ENCODE data around the gene COL15A1.

Gene COL15A1

DNA sequence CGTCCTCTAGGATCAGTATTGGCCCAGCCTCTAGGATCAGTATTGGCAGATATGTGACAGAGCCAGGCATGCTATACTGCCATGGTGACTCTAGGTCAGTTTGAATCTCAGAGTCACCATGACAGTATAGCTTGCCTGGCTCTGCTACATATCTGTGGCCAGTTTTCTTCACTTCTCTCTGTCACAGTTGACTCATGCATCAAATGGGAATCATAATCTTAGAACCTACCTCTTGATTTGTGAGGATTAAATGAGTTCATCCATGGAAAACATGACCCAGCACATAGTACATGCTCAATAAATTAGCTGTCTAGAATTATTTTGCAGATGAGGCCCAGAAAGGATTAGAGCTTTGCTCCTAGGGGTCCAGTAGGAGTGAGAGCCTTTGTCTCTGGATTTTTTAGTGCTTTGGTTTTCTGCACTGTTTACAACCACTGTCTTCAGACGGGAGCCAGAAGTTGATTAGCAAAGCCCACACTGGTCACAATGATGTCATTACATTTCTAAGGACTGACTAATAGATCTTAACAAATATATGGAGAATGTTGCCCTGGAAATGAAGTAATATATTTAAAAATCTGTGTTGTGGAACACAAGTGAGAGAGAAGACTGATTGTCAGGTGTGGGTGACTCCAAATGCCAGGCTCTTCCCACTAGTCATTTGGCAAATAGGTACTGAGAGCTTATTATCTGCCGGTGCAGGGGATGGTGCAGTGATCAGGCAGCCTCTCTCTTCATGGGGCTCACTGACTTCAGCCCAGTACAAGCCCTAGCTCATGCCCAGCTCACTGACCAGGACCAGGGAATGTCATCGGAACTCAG, 76.0 kb downstream of the COL15A1 start:
- no peak for DNase-seq

DNA sequence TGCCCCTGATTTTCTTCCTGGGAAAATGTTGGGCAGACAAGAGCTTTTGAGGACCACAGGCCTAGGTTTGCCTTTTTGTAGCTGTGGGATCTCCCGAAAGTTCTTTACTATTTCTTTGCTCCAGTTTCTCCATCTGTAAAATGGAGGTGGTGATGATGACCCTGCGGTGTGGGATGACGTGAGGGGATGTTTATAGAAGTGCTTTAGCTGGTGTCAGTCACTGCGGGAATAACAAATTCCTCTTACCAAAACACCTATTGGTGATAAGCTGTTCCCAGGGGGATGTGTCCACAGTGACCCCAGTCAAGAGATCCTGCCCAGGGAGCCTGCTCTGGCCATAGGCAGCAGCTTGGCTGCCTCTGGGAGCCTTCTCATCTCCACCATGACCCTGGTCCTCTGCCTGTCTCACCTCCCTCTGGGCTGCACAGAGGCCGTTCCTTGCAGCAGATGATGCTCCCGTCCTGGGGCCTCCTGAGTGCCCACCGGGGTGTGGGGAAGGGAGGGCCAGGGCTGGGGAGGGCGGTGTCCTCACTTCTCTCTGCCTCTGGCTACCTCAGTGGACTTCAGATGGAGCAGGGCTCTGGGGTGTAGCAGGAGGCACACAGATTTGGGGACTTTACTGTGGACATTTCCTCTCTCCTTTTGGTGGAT, 77.2 kb downstream of the COL15A1 start:
- DNase-seq = no peak

DNA sequence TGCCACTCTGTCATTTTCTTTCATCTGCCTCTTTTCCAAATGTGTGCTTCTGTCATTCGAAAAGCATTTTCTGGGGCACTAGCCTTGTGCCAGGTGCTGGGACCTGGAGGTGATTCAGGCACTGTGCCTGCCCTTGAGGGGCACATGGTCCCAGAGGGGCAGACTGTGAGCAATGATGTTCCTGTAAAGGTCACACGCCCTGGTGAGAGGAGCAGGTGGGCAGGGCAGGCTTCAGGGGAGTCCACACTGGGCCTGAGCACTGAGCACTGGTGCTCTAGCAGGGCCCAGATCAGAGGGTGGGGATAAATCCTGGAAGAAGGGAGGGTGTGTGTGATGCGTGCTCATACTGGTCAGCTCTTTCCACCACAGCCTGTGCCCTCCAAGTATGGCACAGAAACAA, 77.8 kb downstream of the COL15A1 start:
- DNase-seq = no peak

DNA sequence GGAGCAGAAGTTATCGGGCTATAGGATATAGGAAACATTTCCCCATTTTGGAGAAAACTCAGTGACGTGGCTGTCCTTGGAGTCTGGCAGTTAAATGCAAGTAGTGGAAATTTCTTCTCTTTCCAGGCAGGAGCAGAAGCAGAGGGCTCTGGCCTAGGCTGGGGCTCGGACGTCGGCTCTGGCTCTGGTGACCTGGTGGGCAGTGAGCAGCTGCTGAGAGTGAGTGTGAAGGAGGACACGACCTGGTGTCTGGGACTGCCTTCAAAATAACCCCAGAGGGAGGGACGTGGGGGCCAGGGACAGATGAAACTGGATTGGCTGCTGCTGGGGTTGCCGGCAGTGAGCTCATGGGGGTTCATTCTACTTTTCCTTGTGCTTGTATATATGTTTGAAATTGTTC, 79.5 kb downstream of the COL15A1 start:
- no peak for DNase-seq

DNA sequence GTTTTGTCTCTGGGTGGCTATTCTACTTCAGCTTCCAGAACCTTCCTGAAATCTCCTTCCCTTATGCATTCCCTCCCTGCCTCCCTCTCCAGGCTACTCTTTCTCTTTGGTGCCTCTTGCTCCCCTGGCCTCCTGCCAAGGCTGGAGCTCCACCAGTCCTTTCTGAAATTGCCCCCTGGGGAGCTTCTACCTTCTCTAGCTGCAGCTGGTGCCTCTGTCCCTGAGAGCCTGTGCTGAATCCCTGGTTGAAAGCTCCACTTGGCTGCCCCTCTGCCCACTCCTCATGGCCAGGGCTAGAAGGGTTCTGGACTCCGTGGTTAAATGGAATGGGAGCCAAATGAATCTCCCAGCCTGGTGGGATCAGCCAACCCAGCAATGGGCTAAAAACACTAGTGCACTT, 80.1 kb downstream of the COL15A1 start:
- DNase-seq = peak; percentile 35 to 57

DNA sequence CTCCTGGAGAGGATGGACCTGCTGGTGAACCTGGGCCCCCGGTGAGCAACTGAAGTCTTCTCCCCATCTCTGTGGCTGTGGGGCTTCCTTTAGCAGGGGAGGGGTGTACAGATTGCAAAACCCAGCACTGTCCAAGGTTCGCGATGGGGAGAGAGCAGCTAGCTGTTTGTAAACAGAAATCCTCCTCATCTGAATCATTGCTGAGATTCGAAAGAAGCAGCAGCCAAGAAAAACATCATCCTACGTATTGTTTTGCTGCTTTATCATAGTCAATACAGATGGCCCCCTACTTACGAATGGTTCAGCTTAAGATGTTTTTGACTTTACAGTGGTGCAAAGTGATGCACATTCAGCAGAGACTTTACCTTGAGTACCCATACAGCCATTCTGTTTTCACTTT, 81.3 kb downstream of the COL15A1 start:
- no peak for DNase-seq

DNA sequence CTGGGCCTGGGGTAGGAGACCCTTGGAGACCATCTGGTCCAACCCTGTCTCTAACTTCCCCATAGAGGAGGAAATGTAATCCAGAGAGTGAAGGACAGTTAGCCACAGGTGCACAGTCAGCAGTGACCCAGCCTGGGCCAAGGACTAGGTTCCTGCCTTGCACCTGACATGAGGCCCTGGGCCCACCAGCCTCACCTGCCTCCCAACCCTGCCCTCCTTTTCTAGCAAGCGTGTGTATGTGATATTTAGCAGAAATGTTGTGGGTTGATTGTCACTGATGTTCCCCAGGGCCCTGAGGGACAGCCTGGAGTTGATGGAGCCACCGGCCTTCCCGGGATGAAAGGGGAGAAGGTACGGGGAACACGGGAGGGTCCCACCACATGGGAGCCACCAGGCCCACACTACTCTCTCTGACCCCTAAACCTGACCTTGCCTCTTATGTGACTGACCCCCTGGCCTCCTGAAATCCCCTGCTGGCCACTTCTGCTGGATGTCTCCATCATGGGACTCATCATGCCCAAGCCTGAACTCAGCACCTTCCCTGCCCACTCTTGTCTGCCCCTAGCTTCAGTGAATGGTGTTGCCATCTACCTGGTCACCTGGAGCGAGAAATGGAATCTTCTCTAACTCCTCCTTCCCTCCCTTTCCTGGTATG, 82.0 kb downstream of the COL15A1 start:
- DNase-seq = no peak

DNA sequence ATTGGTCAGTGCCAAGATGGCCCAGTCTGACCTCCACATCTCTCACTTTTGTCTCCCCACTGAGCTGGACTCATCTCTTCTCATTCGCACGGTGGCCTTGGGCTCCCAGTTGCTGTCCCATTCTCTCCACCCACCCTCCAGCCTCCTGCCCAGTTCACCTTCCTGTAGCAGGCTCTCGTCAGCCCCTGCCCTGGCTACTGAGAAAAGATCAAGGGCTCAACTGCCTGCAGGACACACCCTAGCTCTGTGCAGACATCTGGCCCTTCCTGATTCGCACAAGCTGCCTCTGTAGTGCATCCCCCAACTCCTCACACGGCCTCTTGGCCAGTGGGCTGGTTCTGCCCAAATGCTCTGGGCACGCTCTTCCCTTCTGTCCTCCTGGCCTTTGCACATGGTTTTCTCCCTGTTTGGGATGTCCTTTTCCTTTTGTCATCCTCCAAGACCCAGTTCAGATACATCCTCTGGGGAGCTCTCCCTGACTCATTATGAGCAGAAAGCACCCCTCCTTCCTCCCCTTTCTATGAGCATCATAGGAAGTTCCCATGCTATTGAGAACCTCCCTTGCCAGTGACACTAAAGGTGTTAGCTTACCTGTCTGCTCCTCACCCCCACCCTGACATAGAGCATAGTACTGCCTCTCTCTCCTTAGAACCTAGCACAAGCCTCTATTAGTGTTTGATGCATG, 82.7 kb downstream of the COL15A1 start:
- DNase-seq = no peak

DNA sequence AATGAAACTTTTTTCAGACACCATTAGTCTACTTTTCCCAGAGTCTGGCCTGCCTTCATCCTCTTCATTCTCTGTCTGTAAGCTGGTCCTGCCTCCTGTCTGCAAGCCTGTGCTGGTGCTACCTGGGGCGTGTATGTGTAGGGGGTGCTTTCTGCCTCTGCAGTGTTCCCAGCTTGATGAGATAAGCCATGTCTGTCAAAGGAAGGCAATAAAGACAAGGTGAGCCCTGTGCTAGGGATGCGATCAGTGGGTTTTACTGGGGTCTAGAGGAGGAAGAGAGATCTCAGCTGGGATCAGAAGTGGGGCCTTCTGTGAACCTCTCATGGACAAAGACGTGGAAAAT, 83.2 kb downstream of the COL15A1 start:
- DNase-seq = no peak

DNA sequence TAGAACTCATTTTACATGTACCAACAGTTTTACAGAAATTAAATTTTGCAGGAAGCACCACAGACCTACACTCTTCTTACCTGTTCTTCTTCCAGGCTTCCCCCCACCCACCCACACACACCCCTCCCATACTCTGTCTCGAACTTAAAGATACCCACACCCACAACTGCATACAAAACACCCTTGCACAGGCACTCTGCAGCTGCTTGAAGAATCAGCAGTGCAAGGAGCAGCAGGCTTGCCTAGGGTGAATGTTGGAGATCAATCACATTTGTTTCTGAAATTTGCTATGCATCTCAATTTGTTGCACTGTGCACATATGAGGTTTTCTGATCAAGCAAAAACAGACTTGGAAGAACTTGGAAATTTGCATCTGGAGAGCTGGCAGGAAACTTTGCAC, 83.7 kb downstream of the COL15A1 start:
- no peak for DNase-seq

DNA sequence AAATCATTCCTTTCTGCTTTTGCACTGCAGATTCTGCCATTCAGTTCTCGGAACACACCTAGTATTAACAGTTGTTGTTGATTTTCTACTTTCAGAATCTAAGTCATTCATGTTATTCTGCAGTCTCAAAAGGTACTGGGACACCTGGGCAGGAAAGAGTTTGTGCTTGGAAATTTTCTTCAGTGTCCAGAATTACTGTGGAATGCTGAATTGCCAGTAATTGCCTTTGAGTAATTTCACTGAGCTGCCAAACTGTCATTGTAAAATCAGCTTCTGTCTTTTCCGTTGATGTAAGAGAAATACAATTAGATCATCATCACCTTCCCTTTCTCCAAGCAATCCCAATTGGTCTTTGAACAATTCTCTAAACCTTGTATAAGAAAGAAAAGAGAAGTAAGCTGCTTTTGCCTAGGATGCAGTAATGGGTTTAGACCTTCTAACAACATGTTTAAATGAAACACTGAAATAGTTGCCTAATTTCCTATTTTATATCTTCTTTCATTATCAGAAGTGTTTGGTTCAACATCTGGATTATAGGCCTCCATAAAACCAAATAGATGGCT, 85.5 kb downstream of the COL15A1 start:
- no peak for DNase-seq

DNA sequence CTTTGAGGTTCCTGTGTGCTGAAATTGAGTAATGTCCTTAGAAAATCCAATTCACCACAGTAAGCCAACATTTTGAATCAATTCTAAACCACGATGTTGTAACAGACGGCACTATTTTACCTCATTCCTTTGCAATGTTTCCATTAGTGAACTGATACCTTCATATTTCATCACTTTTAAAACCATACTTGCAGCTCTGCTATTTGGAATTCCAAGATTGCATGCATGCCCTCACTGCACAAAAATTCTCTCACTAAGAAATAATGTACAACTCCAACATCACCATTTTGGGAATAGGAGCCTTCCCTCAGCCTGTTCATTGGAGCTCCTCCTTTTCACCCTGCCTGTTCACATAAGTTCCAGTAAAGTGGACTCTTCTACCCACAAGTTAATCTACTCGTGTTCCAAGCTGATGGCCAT, 86.4 kb downstream of the COL15A1 start:
- DNase-seq = no peak

DNA sequence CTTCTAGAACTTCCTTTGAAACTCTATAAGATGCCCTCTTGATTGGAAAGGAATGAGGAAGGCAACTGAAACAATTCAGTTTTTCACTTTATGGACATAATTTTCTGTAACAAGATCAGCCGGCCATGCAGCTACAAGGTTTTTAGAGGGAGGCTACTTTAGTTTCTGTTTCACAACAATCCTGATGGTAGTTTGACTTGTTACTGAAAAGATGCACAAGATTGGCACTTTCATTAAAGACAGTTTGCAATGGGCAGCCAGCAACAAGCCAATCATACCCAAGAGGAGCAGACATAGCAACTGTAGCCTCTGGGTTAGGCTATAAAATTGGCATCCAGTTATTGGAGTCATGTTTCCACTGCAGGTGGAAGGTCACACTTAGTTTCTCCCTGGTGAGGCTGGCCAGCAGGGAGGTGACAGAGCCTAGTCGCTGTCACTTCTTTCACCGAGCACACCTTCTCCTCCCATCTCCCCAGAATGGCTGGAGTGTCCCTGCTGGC, 87.0 kb downstream of the COL15A1 start:
- no peak for DNase-seq

DNA sequence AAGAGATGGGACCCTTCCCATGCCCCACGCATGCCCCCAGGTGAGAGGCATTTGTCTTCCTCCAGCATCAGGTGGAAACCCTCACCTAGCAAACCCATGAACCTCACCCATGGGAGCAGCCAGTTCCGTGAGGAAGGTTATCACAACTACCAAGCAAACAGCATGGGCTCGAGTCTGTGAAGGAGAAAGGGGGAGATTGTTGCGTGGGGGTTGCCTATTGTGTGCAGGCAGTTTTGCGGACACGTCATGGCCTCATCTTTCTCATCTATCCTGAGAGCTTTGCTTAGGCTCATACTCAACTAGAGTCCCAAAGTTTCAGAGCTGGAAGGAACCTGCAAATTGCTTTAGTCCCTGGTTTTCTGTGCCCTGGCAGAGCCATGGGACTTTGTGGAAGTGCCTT, 87.6 kb downstream of the COL15A1 start:
- no peak for DNase-seq

DNA sequence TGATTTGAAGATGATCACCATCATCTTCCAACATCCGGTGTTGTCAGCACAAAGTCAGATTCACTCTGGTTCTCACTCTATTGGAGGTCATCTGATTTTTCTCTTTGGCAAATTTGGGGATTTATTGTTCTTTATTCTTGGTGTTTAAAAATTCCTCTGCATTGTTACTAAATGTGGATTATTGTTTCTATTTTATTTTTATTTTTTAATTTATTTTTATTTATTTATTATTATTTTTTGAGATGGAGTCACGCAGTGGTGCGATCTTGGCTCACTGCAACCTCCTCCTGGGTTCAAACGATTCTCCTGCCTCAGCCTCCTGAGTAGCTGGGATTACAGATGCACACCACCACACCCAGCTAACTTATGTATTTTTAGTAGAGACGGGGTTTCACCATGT, 88.3 kb downstream of the COL15A1 start:
- no peak for DNase-seq

DNA sequence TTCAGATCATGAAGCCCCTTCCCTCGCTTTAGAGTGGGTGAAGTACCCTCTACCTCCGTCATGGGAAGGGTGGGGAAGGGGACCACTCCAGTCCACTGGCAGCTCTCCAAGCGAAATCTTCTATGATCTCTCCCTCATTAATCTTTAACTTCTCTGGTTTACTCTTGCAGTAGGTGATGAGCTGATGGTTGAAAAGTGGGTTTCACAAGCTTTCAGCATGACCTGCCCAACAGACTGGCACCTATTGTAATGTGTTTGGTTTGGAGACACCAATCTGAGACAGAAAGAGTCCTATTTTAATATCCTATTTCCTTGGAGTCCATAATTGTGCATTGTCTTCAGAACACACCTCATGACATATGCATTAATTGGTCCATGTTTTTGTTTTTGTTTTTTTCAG, 90.4 kb downstream of the COL15A1 start:
- no peak for DNase-seq

DNA sequence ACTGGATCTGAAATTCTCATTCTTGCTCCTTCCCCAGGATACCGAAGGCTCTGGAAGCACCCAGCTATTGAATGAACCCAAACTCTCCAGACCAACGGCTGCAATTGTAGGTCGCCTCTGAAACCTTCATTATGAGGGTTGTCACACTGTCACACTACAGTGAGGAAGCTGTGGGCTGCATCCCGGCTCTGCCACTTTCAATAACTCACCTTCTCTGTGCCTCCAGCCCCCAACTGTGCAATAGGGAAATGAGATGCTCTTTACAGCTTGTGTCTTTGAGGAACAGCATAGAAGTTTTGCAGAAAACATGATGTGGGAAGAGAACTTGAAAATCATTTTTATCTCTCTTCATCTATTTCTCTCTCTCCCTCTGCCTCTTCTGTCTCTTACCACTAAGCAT, 91.6 kb downstream of the COL15A1 start:
- no peak for DNase-seq

DNA sequence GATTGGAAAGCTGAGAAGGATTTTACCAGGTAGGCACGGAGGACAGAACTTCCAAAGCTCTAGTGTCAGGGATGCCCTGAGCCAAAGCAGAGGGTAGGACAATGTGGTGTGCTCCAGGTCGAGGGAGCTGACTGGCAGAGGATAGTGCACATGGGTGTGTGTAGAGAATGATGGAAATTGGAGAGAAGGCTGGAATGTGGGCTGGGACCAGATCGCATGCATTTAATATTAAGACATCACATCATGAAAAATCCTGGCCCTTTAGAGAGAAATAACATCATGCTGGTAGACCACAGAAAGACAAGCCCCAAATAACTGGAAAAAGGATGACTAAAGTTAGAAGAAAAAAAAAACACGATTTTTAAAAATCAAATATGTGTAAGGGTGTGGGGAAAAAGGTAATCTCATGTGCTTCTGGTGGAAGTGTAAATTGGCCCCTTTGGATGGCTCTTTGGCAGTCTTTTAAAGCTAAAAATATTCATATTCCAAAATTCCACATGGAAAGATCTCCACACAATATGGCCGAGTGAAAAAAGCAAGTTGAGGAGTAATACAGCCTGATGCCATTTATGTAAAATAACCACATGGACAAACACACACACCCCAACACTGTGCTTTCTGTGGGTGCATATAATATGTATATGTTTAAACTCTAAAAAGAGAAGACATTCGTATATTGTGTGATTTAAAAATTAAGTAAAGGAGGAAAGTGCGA, 94.2 kb downstream of the COL15A1 start:
- no peak for DNase-seq

DNA sequence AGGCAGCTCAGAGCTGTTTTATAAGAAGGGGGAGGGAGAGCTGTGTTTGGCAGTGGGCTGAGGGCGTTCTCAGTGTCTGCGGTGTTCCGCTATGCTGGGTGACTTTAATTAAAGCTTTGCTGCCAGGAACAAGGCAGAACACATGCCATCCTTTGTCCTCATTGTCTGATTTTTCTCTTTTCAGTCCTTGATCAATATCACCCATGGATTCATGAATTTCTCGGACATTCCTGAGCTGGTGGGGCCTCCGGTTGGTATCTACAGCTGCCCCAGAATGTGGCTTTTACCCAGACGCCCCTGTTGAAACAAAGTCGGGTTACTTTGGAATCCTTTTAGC, 94.7 kb downstream of the COL15A1 start:
- DNase-seq = no peak

DNA sequence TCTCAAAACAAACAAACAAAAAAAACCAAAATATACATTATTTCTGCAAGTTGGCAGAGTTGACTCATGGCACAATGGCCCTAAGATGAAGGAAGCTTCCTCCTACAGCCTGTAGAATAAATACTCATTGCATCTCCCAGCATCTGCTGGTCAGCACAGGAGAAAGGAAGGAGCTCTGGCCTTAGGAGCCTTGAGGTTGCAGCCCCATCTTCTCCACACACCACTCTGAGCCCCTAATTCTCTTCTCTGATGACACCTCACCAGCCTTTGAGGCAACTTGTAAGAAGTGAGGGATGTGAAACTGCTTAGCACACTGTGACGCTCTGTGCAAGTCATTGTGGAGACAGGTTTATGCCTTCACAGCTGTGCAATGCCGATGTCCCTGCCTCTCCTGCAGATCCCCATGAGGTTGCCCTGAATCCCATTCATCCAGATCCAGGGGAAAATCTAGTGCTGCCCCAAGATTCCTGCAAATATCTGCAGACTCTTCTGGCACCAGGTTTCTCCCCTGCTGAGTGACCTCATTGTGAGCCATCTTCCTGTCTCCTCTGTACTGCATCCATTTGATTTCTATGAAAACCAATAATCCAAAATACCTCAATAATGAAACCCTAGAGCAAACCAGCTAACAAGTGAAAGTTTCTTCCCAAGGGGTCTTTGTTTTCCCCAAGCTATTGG, 95.9 kb downstream of the COL15A1 start:
- DNase-seq = no peak

DNA sequence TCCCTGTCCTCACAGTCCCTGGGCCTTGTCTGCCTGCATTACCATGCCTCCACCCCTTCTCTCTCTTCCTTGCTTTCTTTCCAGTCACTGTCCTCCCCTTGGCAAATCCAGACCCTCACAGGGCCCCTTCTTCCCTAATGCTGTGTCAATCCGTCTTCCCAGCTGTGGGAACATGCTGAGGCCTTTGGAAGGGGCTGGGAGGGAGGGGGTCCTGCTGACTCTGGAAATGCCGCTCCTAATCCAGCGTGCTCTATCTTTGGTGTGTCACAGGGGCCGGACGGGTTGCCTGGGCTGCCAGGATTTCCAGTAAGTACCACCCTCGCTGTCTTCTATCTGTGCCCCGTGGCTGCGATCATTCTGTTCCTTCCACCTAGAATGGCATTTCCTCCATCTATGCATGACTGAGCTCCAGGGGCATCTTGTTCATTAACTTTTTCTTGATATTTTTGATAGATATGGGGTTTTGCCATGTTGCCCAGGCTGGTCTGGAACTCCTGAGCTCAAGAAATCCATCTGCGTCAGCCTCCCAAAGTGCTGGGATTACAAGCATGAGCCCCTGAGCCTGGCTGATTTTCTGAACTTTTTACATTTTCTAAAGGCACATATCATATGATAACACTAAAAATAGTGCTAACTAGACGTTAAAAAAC, 96.7 kb downstream of the COL15A1 start:
- no peak for DNase-seq

Data from NCI-H2081 (cell line).